GM18505 (cell line): ENCODE data around the gene HSD17B13.
"Not testable (repeated sequence)": the region's sequence is repeated elsewhere in the genome, so short reads cannot be mapped to it uniquely, and the experiment has no call there.

Experiments used
- ATAC-seq: cut with Tn5 transposase; IDR thresholded peaks from one replicate; pipeline ENCODE4 v1.9.1; 2021; ENCODE audit not compliant: unreplicated experiment
- POLR2A ChIP-seq: IDR thresholded peaks from 4 replicates; pipeline ENCODE4 v1.6.1; 2011; ENCODE audit warnings: borderline replicate concordance; ENCODE audit not compliant: insufficient read depth, insufficient read length; ENCODE audit errors: extremely low read depth

The HSD17B13 gene

DNA sequence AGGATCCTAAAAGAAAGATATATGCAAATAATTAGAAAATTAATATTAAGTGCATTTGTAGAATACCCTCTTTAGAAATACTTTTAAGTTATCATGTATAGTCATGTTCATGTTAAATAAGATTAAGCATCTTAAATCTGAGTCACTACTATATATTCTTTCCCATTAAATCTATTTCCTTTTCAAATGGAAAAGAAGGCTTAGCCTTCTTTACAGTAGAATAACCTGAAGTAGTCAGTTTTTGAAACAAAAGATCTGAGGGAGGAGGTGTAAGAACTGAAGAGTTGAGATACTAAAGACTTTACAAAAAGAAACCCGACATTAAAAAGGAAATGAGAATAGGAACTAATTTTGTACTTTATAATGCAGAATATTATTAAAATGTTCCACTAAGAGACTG is 14.7 kb upstream of the HSD17B13 start:
- ATAC-seq, result no peak
- no peak for TF ChIP-seq POLR2A

GRCh38 chr4:87333267-87333666 is 10.6 kb upstream of the HSD17B13 start:
- TF ChIP-seq POLR2A, result no peak
- ATAC-seq, result no peak

DNA sequence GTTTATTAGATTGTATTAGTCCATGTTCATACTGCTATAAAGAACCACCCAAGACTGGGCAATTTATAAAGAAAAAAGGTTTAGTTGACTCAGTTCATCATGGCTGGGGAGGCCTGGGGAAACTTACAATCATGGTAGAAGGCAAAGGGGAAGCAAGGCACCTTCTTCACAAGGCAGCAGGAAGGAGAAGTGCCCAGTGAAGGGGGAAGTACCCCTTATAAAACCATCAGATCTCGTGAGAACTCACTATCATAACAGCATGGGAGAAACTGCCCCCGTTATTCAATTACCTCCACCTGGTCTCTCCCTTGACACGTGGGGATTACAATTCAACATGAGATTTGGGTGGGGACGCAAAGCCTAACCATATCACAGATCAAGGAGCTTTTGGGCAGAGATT is 8.1 kb upstream of the HSD17B13 start:
- no peak for TF ChIP-seq POLR2A
- ATAC-seq, result no peak

- no peak for TF ChIP-seq POLR2A
- no peak for ATAC-seq
Measured at GRCh38 chr4:87327136-87327535, 4.5 kb upstream of the HSD17B13 start.

DNA sequence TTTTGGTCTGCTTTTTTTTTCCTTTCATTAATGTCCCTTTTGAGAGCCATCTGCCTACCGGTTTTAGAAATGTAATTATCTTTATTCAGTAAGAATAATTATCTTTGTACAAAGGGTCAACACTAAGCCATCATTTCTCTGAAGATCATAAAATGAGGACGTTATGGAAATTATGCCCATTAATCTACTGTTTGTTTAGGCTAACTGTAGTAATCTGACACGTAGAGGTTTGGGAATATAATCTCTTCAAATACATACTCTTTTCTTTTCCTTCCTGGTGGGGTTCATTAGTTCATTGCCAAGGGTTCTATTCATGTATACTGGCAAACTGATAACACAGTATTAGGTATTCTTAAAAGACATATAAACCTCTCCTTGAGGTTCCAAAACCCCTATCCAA is 3.8 kb upstream of the HSD17B13 start:
- no peak for TF ChIP-seq POLR2A
- no peak for ATAC-seq

DNA sequence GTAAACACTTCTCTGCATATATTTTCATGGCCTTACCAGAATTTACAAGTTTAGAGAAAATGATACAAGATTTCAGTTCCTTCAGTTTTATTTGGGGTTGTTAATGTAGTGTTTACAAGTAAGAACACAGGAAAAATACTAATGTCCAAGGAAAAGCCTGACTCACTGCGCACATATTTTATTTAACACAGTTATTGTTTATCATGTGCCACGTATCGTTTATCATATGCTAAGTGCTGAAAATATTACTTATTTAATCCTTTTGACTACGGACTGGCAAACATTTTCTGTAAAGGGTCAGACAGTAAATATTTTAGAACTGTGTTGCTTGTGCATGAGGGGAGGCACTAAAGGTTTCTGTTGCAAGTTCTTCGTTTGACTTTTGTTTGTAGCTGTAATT is 794 bp downstream of the HSD17B13 start:
- ATAC-seq, result no peak
- no peak for TF ChIP-seq POLR2A

DNA sequence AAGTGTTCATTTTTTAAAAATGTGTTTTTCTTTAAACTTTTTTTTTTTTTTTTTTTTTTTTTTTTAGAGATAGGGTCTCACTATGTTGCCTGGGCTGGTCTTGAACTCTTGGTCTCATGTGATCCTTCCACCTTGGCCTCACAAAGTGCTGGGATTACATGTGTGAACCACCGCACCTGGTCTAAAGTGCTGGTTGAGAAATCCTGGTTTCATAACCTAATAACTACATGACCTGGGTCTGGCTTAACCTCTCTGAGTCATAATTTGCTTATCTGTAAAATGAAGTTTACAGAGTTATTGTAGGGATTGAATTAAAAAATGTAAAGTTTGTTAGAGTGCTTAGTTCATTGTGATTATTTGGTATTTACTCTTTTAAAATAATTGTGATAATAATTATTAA is 5.2 kb downstream of the HSD17B13 start:
- no peak for TF ChIP-seq POLR2A
- ATAC-seq, result no peak

DNA sequence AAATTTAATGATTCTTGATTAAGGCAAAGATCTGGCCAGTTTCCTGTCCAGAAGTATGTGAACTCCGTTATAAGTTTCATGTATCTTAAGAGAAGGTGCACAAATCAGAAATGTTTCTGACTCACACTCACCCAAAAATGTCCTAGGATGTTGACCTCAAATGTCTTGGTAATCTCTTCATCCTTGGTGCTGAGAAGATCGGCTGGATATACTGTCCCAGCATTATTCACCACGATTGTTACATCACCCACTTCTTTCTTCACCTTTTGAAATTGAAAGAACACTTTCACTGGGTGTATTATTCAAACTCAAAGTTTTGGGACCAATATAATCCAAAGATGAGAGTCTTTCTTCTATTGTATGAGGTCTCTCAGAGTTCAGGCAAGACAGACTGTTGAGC is 5.7 kb downstream of the HSD17B13 start:
- TF ChIP-seq POLR2A, result no peak
- no peak for ATAC-seq

- not testable (repeated sequence) for ATAC-seq
Measured at GRCh38 chr4:87315000-87315399, 7.7 kb downstream of the HSD17B13 start.

GRCh38 chr4:87313756-87314155 is 8.9 kb downstream of the HSD17B13 start:
- TF ChIP-seq POLR2A, result no peak
- ATAC-seq, result no peak

GRCh38 chr4:87311684-87312083 is 11.0 kb downstream of the HSD17B13 start:
- no peak for ATAC-seq
- no peak for TF ChIP-seq POLR2A

- ATAC-seq, result no peak
- TF ChIP-seq POLR2A, result no peak
Measured at GRCh38 chr4:87310691-87311335, 11.9 kb downstream of the HSD17B13 start.

GRCh38 chr4:87309625-87310024 is 13.1 kb downstream of the HSD17B13 start:
- TF ChIP-seq POLR2A, result no peak
- ATAC-seq, result no peak

GRCh38 chr4:87306056-87306455 is 16.6 kb downstream of the HSD17B13 start:
- TF ChIP-seq POLR2A, result no peak
- peak; percentile 56 for ATAC-seq

GRCh38 chr4:87305562-87305961 is 17.1 kb downstream of the HSD17B13 start:
- no peak for ATAC-seq
- no peak for TF ChIP-seq POLR2A
